Measurements from ENCODE around the gene UBE4B.

Gene UBE4B

GRCh38 chr1:10033359-10033845 lies 644 bp downstream of the UBE4B start:
- in situ Hi-C loops (cut with MboI; ENCODE audit: low sequenced_read_pairs, unreplicated experiment), result no loop called here
- TF ChIP-seq CTCF (IDR thresholded peaks at IDR 0.05; ENCODE audit: borderline replicate concordance, control extremely low read depth, extremely low read depth, insufficient read depth, missing control alignments), result no peak
- no peak for DNase-seq (ENCODE audit: low spot score)

GRCh38 chr1:10042746-10043145 lies 10.0 kb downstream of the UBE4B start:
- DNase-seq (ENCODE audit: low spot score), result no peak
- in situ Hi-C loops (cut with MboI; ENCODE audit: low sequenced_read_pairs, unreplicated experiment), result no loop called here
- no peak for TF ChIP-seq CTCF (IDR thresholded peaks at IDR 0.05; ENCODE audit: borderline replicate concordance, control extremely low read depth, extremely low read depth, insufficient read depth, missing control alignments)

GRCh38 chr1:10045480-10046355 lies 13.0 kb downstream of the UBE4B start:
- no peak for TF ChIP-seq CTCF (IDR thresholded peaks at IDR 0.05; ENCODE audit: borderline replicate concordance, control extremely low read depth, extremely low read depth, insufficient read depth, missing control alignments)
- DNase-seq (ENCODE audit: low spot score), result no peak
- in situ Hi-C loops (cut with MboI; ENCODE audit: low sequenced_read_pairs, unreplicated experiment), result no loop called here

GRCh38 chr1:10046356-10047085 lies 13.8 kb downstream of the UBE4B start:
- no peak for DNase-seq (ENCODE audit: low spot score)
- TF ChIP-seq CTCF (IDR thresholded peaks at IDR 0.05; ENCODE audit: borderline replicate concordance, control extremely low read depth, extremely low read depth, insufficient read depth, missing control alignments), result no peak
- in situ Hi-C loops (cut with MboI; ENCODE audit: low sequenced_read_pairs, unreplicated experiment), result no loop called here

DNA sequence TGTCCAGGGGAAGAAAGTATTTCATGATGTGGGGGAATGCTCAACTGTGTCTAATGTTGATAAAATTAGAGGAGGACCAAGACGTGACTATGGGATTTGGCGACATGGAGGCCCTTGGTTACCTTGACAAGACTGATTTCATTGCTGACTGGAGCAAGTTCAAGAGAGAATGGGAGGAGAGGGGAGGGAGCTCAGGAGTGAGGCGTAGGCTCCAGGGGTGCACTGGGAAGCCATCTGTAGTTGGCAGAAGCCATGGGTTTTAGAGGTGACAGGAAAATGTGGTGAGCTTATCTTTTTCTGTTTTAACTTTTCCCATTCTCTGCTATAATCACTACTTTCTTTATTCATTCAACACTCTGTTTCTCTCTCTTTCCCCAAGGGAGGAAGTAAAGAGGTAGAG lies 15.8 kb downstream of the UBE4B start:
- in situ Hi-C loops (cut with MboI; ENCODE audit: low sequenced_read_pairs, unreplicated experiment), result no loop called here
- no peak for TF ChIP-seq CTCF (IDR thresholded peaks at IDR 0.05; ENCODE audit: borderline replicate concordance, control extremely low read depth, extremely low read depth, insufficient read depth, missing control alignments)
- no peak for DNase-seq (ENCODE audit: low spot score)

- in situ Hi-C loops (cut with MboI; ENCODE audit: low sequenced_read_pairs, unreplicated experiment), result no loop called here
- no peak for TF ChIP-seq CTCF (IDR thresholded peaks at IDR 0.05; ENCODE audit: borderline replicate concordance, control extremely low read depth, extremely low read depth, insufficient read depth, missing control alignments)
- no peak for DNase-seq (ENCODE audit: low spot score)
Observed at GRCh38 chr1:10050611-10051010, 17.9 kb downstream of the UBE4B start.
